Sigmoid colon (tissue), 7 donors: ENCODE measurements around the gene TAF10. TPM values are rescaled to one million over a fixed set of nuclear protein-coding genes. Genes with fewer than 3 reads are reported as not detected.
A peak's percentile ranks its signal among the peaks of the same experiment; 100 is the strongest.

Experiments
- DNase-seq: peaks from one replicate; pipeline ENCODE4 v3.0.0-alpha.2; 2019
- H3K27ac ChIP-seq, 4 donors: fragments of 200-600 bp; sonication (generic); one replicate each; pipeline ENCODE4 v1.5.1; 2016 to 2019; ENCODE audit warnings: mild to moderate bottlenecking in 1 of 4
- H3K27me3 ChIP-seq, 3 donors: fragments of 200-600 bp; sonication (generic); one replicate each; pipeline ENCODE4 v1.5.1; 2019; ENCODE audit warnings: mild to moderate bottlenecking in 1 of 3
- H3K36me3 ChIP-seq, 4 donors: fragments of 200-600 bp; sonication (generic); one replicate each; pipeline ENCODE4 v1.5.1; 2016 to 2019
- H3K4me1 ChIP-seq, 4 donors: fragments of 200-600 bp; sonication (generic); one replicate each; pipeline ENCODE4 v1.5.1; 2017 to 2019
- H3K4me3 ChIP-seq, 4 donors: fragments of 200-600 bp; sonication (generic); one replicate each; pipeline ENCODE4 v1.5.1; 2017 to 2019; ENCODE audit warnings: mild to moderate bottlenecking in 2 of 4, moderate library complexity in 1 of 4
- H3K9me3 ChIP-seq, 4 donors: fragments of 200-600 bp in 3 of 4; sonication (generic) in 3 of 4; one replicate each; pipeline versions ENCODE4 v1.5.1 to v1.6.1; 2013 to 2019
- CTCF ChIP-seq, 4 experiments: fragments of 450-650 bp in 3 of 4; fragments of 200-600 bp in 1 of 4; IDR thresholded peaks; one replicate each; pipeline ENCODE4 v1.5.1; 2016 to 2019; ENCODE audit warnings: antibody characterized with exemption in 4 of 4, mild to moderate bottlenecking in 3 of 4, moderate library complexity in 2 of 4
- EP300 ChIP-seq, 4 donors: sonication (generic); formaldehyde crosslinking; IDR thresholded peaks; one replicate each; pipeline ENCODE4 v1.6.1; 2017; ENCODE audit warnings: antibody characterized with exemption in 4 of 4
- POLR2A ChIP-seq, 2 donors: fragments of 450-650 bp; IDR thresholded peaks; one replicate each; pipeline ENCODE4 v1.6.1; 2016; ENCODE audit warnings: antibody characterized with exemption in 2 of 2, mild to moderate bottlenecking in 2 of 2, moderate library complexity in 2 of 2
- POLR2AphosphoS5 ChIP-seq, 4 donors: sonication (generic); formaldehyde crosslinking; IDR thresholded peaks; one replicate each; pipeline ENCODE4 v1.6.1; 2017; ENCODE audit warnings: antibody characterized with exemption in 4 of 4
- WGBS, 2 donors: extraction: QIAGEN DNeasy Blood & Tissue Kit; methylation state at CpG; one replicate each; pipeline ENCODE4 v1.1.7; 2013; 5-methylcytosine and 5-hydroxymethylcytosine counted together
- intact Hi-C: fragments of 100-400 bp; cut with DNase I; formaldehyde crosslinking; loops from one replicate; pipeline ENCODE4 v1.15.1; 2023
- polyA plus RNA-seq, 3 donors: library from polyadenylated mRNA; stranded (reverse); fragments of 200-250 nt; gene quantifications; one replicate each; pipeline ENCODE4 v1.2.3, GENCODE V29; 2013
- total RNA-seq, 4 donors: library from RNA; depleted of rRNA; stranded (reverse); fragments of >200 nt; gene quantifications; one replicate each; pipeline ENCODE4 v1.1.0, GENCODE V29; 2016
- donor health status: healthy with polysubstance abuse.
- donor health status: Bipolar disorder and iron deficiency.
- donor health status: healthy.

TAF10 gene
- total and polyA plus RNA-seq, 7 donors: 33.2 to 148 (median 60.0) TPM

- Histone ChIP-seq H3K36me3 (peaks cover 13 to 49% (median 29%) of the 10 kb centered on the region in 4 donors), H3K9me3 (no peaks in the 10 kb centered on the region), H3K27ac (peak overlapping the region; percentile 58 to 76 (median 70)), H3K27me3 (no peaks in the 10 kb centered on the region), H3K4me1 (peaks cover 0 to 64% (median 54%) of the 10 kb centered on the region in 4 donors), H3K4me3 (no peak overlapping the region)
- DNase-seq: peak; percentile 80
- TF ChIP-seq CTCF (IDR thresholded peaks at IDR 0.05) (no peak), EP300 (IDR thresholded peaks at IDR 0.05) (no peak), POLR2AphosphoS5 (IDR thresholded peaks at IDR 0.05) (peak in 3 of 4 donors; percentile 47 to 48 (median 48)), POLR2A (IDR thresholded peaks at IDR 0.05) (no peak)
- intact Hi-C loops: no loop called here
- 41 to 44% methylated on average over 10 of the region's 10 CpGs for WGBS, 2 donors
Measured at GRCh38 chr11:6635082-6635932, 23.3 kb upstream of the TAF10 start.

DNA sequence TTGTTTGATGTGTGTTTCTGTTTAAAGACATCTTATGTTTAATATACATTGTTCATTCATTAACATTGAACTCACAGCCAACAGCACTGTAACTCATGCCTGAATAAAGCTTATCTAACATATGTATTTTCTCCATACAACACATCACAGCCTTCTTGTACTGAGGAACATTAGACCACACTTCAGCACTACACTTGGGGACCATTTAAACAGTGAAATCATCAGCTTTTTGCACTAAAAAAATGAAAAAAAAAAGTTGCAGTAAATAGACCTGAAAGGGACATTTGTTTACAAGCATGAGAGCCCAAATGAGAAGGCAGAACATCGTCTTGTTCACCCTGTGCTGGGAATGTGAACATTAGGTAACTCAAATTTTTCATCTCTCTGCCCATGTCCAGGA, 22.5 kb upstream of the TAF10 start:
- Histone ChIP-seq H3K9me3 (no peaks in the 10 kb centered on the region), H3K27me3 (no peaks in the 10 kb centered on the region), H3K4me3 (no peak overlapping the region), H3K27ac (peak overlapping the region; percentile 58 to 76 (median 70)), H3K36me3 (peaks cover 6 to 49% (median 29%) of the 10 kb centered on the region in 4 donors), H3K4me1 (peaks cover 0 to 59% (median 50%) of the 10 kb centered on the region in 4 donors)
- intact Hi-C loops: no loop called here
- TF ChIP-seq CTCF (IDR thresholded peaks at IDR 0.05) (no peak), POLR2AphosphoS5 (IDR thresholded peaks at IDR 0.05) (no peak), EP300 (IDR thresholded peaks at IDR 0.05) (no peak), POLR2A (IDR thresholded peaks at IDR 0.05) (no peak)
- WGBS, 2 donors: 71 to 77% methylated on average over 1 of the region's 1 CpG
- no peak for DNase-seq

DNA sequence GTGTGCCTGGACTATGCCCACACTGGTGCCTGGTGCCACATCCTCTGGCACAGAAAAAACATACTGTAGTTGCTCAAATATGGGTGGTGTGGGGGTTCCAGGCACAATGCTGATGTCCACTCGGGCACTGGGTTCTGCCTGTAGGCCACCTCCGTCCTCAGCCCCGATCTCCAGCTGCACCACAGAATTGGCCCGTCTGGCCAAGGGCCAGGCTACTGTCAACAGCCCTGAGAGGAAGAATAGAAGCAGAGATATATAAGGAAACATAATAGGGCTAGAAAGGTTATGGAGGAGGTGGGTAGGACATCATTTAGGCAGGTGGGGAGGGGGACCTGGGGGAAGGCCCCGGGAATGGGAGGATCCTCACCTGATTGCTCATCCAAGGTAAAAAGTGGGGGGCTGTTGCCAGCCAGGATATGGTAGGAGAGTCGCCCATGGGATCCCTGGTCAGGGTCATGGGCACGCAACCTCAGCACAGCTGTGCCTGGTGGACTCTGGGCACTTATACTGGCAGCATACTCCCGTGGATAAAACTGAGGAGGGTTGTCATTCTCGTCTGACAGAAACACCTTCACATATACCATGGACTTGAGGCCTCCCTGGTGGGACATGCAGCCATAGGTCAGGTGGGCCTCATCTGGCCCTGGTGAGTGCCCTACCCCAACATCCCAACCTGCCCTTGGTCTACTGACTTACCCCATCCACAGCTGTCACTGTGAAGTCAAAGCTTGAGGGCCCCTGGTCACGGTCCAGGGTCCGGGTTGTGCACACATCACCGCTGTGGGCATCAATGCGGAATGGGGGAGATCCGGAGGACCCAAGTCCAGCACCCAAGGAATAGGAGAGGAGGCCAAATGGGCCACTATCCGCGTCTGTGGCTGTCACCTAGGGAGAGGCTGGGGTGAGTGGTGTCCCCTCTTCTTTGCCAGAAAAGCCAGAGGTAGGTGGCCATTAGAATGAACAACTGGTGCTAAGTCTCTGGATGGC, 21.7 kb upstream of the TAF10 start:
- Histone ChIP-seq H3K4me1 (peaks cover 0 to 51% (median 42%) of the 10 kb centered on the region in 4 donors), H3K9me3 (no peaks in the 10 kb centered on the region), H3K4me3 (no peak overlapping the region), H3K36me3 (peaks cover 5 to 53% (median 34%) of the 10 kb centered on the region in 4 donors), H3K27ac (peak overlapping the region in 1 of 4 donors; percentile 76), H3K27me3 (no peaks in the 10 kb centered on the region)
- intact Hi-C loops: no loop called here
- 94 to 95% methylated on average over 16 of the region's 16 CpGs for WGBS, 2 donors
- no peak for TF ChIP-seq POLR2A (IDR thresholded peaks at IDR 0.05)
- no peak for TF ChIP-seq CTCF (IDR thresholded peaks at IDR 0.05)
- no peak for TF ChIP-seq POLR2AphosphoS5 (IDR thresholded peaks at IDR 0.05)
- TF ChIP-seq EP300 (IDR thresholded peaks at IDR 0.05): no peak
- DNase-seq: no peak

GRCh38 chr11:6632116-6633073, 20.4 kb upstream of the TAF10 start:
- H3K4me3 ChIP-seq: no peak overlapping the region
- no peaks in the 10 kb centered on the region for H3K27me3 ChIP-seq
- peaks cover 0 to 38% (median 29%) of the 10 kb centered on the region in 4 donors for H3K4me1 ChIP-seq
- WGBS, 2 donors: 92 to 95% methylated on average over 29 of the region's 29 CpGs
- DNase-seq: no peak
- H3K36me3 ChIP-seq: peaks cover 5 to 65% (median 37%) of the 10 kb centered on the region in 4 donors
- intact Hi-C loops: no loop called here
- no peaks in the 10 kb centered on the region for H3K9me3 ChIP-seq
- no peak for TF ChIP-seq POLR2AphosphoS5 (IDR thresholded peaks at IDR 0.05)
- no peak for TF ChIP-seq CTCF (IDR thresholded peaks at IDR 0.05)
- no peak for TF ChIP-seq POLR2A (IDR thresholded peaks at IDR 0.05)
- TF ChIP-seq EP300 (IDR thresholded peaks at IDR 0.05): no peak
- H3K27ac ChIP-seq: no peak overlapping the region
